DMS53 treated with DMSO at 0.1 percent for 48 hours (cell line): ENCODE data around the gene GRK1.
"Not testable (repeated sequence)": the region's sequence is repeated elsewhere in the genome, so short reads cannot be mapped to it uniquely, and the experiment has no call there.

Source experiments
- DNase-seq: peaks from one replicate; lab custom pipeline; 2025; ENCODE audit not compliant: unreplicated experiment; lab: John Stamatoyannopoulos, UW

GRK1 gene

GRCh38 chr13:113666951-113667701, at the start of gene GRK1:
GRK1 (plus strand) TSS chr13:113667219; CDS start chr13:113667387, 168 bp downstream.
- DNase-seq: no peak

- DNase-seq: no peak
Observed at GRCh38 chr13:113617961-113618360, 49.1 kb upstream of the GRK1 start.

GRCh38 chr13:113618455-113618854, 48.6 kb upstream of the GRK1 start:
- DNase-seq: no peak

- no peak for DNase-seq
Observed at GRCh38 chr13:113620036-113620796, 46.8 kb upstream of the GRK1 start.

GRCh38 chr13:113621046-113621445, 46.0 kb upstream of the GRK1 start:
- no peak for DNase-seq

- DNase-seq: not testable (repeated sequence)
Observed at GRCh38 chr13:113621498-113621897, 45.5 kb upstream of the GRK1 start.

GRCh38 chr13:113621986-113622550, 45.0 kb upstream of the GRK1 start:
- DNase-seq: not testable (repeated sequence)

GRCh38 chr13:113622791-113623490, 44.1 kb upstream of the GRK1 start:
- no peak for DNase-seq

- DNase-seq: no peak
Observed at GRCh38 chr13:113623491-113624234, 43.4 kb upstream of the GRK1 start.

DNA sequence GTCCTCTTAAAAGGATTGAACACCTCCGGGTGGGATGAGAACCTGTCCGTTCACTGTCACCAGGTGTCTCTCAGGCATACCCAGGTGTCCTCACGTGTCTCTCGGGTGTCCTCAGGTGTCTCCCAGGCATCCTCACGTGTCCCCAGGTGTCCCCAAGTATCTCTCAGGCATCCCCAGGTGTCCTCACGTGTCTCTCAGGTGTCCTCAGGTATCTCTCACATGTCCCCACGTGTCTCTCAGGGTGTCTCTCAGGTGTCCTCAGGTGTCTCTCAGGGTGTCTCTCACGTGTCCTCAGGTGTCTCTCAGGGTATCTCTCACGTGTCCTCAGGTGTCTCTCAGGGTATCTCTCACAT, 42.8 kb upstream of the GRK1 start:
- no peak for DNase-seq

- not testable (repeated sequence) for DNase-seq
Observed at GRCh38 chr13:113624640-113625304, 42.2 kb upstream of the GRK1 start.

DNA sequence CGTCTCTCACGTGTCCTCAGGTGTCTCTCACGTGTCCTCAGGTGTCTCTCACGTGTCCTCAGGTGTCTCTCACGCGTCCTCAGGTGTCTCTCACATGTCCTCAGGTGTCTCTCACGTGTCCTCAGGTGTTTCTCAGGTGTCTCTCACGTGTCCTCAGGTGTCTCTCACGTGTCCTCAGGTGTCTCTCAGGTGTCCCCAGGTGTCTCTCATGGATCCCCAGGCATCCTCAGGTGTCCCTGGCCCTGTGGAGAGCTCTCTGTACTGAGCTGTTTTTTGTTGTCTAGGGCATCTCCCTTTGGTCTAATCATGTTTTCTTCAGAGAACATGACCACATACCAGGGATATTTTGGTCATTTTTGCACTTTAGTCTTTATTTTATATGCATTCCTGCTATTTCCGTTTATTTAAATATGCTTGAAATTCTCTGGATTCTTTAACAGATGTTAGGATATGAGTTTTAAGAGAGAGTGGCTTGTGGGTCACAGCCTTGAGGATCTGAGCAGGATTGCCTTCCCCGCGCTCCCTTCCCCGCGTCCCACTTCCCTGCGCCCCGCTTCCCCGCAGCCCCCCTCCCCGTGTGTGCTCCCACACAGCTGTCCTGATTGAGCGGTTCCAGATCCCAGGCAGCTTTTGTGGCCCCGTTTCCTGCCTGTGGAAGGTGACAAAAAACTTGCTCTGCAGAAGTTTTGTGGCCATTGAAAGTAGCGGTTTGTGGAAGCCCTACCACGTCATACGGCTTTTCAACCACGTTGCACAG, 40.9 kb upstream of the GRK1 start:
- no peak for DNase-seq

GRCh38 chr13:113627136-113627535, 39.9 kb upstream of the GRK1 start:
- no peak for DNase-seq

DNA sequence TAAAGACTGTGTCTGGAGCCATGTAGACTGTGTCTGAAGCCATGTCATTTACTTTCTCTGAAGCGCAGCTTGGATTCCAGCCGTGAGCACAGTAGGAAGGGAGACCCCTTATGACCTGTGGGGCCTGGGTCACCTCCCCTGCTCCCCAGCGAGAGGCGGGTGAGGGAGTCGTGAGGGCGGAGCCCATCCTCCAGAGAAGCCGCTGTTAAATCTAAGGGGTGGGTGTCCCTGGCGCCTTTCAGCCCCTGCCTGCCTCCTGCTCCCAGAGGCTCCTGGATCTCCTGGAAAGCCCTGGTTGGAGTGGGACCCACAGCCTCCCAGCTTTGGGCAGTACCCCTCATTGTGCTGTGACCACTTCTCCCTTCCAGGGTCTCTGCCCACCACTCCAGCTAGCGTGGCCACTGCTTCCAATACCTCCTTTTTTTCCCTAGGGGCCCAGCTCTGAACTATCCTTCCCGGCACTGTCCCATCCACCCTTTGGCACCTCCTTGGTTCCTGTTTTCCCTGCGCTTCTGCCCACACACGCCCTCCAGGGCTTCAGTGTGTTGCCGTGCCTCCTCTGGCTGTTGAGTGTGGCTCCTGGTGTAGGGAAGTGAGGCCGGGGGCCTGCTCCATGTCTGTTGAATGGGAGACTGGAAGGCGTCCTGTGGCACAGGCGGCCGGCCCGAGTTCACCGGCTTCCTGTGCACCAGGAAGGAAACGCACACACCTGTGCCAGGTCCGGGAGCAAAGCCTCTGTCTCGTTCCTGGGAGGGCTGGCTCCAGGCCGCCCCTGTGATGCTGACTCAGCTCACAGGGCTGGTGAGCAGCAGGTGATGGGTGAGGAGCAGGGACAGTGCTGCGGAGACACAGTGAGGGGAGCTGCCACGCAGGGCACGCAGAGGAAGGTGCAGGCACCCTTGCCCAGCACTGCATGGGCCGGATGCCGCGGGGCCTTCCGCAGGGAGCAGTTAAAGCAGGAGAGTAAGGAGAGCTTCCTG, 38.4 kb upstream of the GRK1 start:
- no peak for DNase-seq

DNA sequence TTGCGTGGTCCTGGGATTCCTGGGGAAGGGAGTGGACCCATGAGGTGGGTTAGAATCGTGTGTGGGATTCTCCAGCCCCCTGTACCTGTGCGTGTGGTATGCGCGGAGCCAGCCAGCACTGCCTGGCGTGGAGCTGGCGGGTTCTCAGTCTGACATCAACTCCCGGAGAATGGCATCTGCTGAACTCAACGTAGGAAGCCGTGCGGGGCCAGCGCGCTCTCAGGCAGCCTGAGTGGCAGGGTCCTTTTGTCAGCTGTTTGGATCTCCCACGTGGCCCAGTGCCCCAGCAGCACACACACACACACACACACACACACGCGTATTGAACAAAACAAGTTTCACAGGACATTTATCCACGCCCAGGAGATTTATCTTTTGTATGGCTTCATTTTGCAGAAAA, 37.2 kb upstream of the GRK1 start:
- no peak for DNase-seq

- DNase-seq: no peak
Observed at GRCh38 chr13:113630296-113630695, 36.7 kb upstream of the GRK1 start.

GRCh38 chr13:113630804-113631203, 36.2 kb upstream of the GRK1 start:
- no peak for DNase-seq

- DNase-seq: no peak
Observed at GRCh38 chr13:113631341-113632095, 35.5 kb upstream of the GRK1 start.
